ENCODE results near the gene ARF3.
"Not testable (repeated sequence)": the region's sequence is repeated elsewhere in the genome, so short reads cannot be mapped to it uniquely, and the experiment has no call there.

Gene ARF3

GRCh38 chr12:48929551-48929950 is 27.7 kb downstream of the ARF3 start:
- no peak for DNase-seq (ENCODE audit: low read depth)

DNA sequence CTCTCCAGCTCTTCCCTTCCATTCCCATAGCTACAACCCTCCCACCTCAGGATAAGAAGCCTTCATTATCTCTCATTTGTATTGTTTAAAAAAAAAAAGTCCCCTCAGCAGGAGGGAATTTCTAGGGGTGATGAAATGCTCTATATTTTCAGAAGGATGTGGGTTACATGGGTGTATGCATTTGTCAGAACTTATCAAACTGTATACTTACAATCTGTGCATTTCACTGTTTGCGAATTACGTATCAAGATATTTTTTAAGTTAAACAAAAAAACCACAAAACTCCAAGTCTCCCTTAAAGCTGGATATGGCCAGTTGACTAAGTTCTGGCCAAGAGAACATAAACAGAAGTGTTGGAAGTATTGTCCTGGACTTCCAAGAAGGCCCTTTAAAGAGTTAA is 30.0 kb downstream of the ARF3 start:
- DNase-seq (ENCODE audit: low read depth): no peak

DNA sequence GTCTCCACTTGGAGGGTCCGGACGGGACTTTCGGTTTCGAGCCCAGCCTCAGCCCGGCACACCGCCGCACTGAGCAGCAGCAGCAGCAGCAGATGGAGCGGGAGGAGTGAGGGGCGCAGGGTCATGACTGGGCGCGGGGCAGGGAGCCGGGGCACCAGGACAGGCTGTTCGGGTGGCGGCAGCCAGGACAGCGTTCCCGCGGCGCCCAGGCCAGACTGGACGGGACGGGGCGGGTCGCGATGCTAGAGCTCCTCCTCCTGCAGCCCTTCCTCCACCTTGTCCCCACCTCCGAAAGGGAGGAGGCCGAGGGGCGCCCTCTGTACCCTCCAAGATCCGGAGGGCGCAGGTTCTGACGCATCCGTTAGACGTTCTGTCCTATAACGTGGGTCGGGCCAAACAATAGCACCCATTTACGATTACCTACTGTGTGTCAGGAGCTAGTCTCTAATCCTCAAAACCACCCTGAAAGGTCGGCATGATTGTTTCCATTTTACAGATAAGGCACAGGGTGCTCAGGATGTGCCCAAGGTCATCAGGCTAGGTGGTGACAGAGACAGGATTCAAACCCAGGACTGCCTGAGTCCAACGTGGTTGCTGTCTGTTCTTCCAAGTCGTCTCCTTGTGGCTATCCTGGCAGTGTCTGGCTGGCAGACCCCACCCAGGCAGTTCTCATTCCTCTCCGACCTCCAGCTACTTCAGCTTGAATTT is 31.8 kb downstream of the ARF3 start, which contains the start of gene FKBP11:
Gene FKBP11 (minus strand): TSS at position 189 of the 708 bp plus-strand sequence. CDS start 64 bp downstream, at position 125.
- peak; percentile 54 for DNase-seq (ENCODE audit: low read depth)

DNA sequence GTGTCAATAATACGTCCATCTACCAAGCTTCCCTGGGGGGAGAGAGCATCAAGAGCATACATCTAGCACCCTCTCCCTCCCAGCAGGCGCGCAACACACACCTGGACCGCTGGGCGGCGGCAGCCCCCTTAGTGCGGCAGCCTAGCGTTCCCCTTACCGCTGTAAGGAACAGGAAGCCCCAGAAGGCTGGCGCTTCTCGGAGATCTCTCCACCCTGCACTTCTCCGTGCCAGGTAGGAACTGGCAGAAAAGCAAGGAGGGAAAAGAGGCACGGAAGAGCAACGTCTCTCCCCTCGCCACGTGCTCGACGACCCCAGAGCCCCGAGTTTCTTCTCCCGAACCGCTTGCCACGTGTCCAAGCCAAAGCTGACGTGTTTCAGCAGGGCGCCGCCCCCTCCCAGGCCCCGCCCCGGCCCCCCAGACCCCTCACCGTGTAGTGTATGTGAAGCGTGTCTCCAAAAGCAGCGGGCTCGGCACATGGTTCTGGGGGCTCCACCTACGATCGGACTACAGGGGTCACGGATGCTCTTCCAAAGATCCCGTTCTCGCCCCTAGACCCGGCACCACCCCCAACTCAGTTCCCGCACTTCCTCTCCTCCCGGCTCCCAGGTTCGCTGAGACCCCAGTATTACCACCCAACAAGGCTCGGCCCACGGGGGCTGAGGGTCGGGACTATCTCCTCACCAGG is 32.5 kb downstream of the ARF3 start:
- DNase-seq (ENCODE audit: low read depth): peak; percentile 67

DNA sequence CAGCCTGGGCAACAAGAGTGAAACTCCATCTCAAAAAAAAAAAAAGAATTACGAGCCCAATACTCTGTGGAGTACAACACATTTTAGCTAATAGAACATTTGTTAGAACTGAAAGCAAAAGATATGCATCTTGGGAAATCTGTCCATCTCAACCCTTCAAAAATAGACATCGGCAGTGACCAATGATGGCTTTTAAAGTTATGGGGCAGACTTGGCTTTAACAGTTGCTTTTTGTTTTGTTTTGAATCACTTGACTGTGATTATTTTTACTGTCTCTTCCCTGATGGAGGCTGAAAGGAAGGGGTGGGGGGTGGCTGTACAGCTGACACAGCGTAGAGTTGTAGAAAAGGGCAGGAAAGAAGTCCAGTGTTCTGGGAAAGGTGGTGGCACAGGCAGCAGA is 34.2 kb downstream of the ARF3 start:
- DNase-seq (ENCODE audit: low read depth): no peak

DNA sequence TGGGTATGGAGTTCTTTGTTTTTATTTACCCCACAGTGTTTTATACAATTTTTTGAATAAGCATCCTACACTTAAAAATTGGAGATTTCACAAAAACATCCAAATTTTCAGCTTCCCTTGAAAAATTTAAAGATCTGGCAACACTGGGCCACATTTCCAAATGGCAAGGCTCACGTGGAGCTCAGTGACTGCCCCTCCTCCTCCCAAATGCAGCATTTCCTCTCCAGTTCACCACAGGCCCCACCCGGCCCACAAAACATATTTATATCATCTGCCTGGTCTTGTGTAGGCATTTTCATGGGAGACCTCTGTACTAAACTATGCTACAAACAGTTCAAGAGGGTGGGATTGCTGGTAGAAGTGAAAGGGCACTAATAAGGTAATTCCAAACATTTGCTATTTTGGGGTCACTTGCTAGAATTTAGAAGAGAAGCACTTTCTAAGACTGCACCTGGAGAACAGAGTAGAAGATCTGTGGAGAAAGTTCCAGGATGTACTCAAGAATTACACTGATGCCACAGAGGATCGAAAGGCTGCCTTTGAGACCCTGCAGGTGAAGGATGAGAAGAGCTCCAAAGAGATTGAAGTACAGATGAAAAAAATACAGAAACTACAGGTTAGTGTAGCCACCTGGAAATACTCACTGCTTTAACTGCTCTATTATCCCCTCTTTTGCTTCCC is 39.3 kb downstream of the ARF3 start:
- no peak for DNase-seq (ENCODE audit: low read depth)

- no peak for DNase-seq (ENCODE audit: low read depth)
Observed at GRCh38 chr12:48910196-48910595, 47.1 kb downstream of the ARF3 start.

DNA sequence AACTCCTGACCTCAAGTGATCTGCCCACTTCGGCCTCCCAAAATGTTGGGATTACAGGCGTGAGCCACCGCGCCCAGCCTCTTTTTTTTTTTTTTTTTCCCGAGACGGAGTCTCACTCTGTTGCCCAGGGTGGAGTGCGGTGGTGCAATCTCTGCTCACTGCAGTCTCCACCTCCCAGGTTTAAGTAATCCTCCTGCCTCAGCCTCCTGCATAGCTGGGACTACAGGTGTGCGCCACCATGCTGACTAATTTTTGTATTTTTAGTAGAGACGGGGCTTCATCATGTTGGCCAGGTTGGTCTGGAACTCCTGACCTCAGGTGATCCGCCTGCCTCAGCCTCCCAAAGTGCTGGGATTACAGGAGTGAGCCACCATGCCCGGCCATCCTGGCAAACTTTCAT is 47.6 kb downstream of the ARF3 start:
- not testable (repeated sequence) for DNase-seq (ENCODE audit: low read depth)

- no peak for DNase-seq (ENCODE audit: low read depth)
Observed at GRCh38 chr12:48907245-48907644, 50.0 kb downstream of the ARF3 start.

- peak; percentile 74 for DNase-seq (ENCODE audit: low read depth)
Observed at GRCh38 chr12:48903982-48904411, 53.3 kb downstream of the ARF3 start.

DNA sequence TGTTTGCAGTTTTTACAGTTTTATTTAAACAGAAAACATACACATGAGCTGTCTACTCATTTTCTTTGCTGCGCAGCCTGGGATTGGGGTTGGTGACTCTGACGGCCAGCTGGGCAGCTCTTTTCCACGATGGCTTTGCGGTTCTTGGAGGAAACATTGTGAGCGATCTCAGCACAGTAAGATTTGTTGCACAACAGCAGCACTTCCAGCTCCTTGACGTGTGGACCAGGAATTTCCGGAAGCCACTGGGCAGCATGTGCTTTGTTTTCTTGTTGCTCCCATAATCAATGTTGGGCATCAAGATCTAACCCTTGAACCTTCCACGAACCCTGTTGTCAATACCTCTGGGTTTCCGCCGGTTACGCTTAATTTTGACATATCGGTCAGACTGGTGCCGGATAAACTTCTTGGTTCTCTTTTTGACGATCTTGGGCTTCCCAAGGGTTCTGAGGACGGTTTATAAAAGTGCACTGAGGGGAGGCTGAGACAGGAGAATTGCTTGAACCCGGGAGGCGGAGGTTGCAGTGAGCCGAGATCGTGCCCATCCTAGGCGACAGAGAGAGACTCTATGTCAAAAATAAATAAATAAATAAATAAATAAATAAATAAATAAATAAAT is 53.8 kb downstream of the ARF3 start:
- no peak for DNase-seq (ENCODE audit: low read depth)

DNA sequence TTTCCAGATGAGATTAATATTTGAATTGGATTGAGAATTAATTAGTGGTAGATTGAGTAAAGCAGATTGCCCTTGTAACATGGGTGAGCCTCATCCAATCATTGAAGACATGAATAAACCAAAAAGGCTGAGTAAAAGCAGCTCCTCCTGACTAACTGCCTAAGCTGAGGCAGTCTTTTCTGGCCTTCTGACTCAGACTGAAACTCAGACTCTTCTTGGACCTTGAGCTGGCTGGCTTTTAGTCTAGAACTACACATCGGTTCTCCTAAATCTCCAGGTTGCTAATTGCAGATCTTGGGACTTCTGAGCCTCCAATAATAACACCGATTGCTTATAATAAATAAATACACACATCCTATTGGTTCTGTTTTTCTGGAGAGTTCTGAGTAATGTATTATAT is 56.0 kb downstream of the ARF3 start:
- no peak for DNase-seq (ENCODE audit: low read depth)

GRCh38 chr12:48899651-48900050 is 57.6 kb downstream of the ARF3 start:
- no peak for DNase-seq (ENCODE audit: low read depth)

GRCh38 chr12:48894271-48894670 is 63.0 kb downstream of the ARF3 start:
- no peak for DNase-seq (ENCODE audit: low read depth)

GRCh38 chr12:48890657-48891418 is 66.4 kb downstream of the ARF3 start:
- peak; percentile 51 for DNase-seq (ENCODE audit: low read depth)

DNA sequence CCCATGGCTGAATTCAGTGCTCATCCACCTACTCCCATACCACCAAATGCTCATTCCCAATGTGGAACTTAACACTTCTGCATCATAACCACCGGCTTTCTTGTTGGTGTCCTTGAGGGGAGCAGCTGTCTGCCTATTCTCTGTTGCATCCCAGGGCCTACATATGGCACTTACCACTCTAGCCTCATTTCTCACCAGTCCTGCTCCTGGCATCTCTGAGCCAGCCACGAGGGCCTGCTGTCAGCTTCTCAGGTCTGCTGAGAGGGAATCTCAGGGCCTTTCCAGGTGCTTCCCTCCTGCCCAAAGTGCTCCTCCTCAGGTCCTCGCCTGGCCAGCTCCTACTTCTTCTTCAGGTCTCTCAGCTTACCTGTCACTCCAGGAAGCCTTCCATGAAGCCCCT is 67.6 kb downstream of the ARF3 start:
- DNase-seq (ENCODE audit: low read depth): no peak

Data from stimulated activated CD8-positive, alpha-beta memory T cell treated with anti-CD3 and anti-CD28 coated beads, Interleukin-15, amount 100 ng/mL, for 1 hour (primary cell).